COLO829 (cell line): ENCODE measurements around the gene ST14.
"Not testable (repeated sequence)": the region's sequence is repeated elsewhere in the genome, so short reads cannot be mapped to it uniquely, and the experiment has no call there.

Source experiments
- DNase-seq: peaks from one replicate; pipeline ENCODE4 v3.0.0; 2012; ENCODE audit warnings: low spot score

ST14 gene

DNA sequence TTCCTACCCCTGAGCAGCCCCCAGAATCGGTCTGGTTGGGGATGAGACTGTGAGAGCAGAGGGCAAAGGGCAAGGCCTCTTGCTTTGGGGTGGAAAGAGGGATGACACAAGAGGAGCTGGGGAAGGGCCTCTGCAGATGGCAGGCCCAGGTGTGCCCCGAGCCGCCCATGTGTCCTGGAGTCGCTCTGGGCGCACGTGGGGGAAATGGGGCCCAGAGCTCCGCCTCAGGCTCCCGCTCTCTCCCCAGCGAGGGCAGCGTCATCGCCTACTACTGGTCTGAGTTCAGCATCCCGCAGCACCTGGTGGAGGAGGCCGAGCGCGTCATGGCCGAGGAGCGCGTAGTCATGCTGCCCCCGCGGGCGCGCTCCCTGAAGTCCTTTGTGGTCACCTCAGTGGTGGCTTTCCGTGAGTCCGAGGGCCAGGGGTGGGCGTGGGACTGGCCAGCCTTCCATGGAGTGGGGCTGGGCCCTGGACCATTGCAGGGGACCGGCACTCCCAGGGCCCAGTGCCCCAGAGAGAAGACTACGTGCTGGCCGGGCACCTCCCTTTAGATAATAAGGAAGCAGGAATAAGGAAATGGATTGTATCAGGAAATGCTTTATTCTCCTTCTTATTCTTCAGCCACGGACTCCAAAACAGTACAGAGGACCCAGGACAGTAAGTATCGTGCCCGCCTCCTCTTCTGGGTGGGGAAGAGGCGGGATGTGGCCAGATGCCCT lies 30.1 kb downstream of the ST14 start:
- DNase-seq: no peak

DNA sequence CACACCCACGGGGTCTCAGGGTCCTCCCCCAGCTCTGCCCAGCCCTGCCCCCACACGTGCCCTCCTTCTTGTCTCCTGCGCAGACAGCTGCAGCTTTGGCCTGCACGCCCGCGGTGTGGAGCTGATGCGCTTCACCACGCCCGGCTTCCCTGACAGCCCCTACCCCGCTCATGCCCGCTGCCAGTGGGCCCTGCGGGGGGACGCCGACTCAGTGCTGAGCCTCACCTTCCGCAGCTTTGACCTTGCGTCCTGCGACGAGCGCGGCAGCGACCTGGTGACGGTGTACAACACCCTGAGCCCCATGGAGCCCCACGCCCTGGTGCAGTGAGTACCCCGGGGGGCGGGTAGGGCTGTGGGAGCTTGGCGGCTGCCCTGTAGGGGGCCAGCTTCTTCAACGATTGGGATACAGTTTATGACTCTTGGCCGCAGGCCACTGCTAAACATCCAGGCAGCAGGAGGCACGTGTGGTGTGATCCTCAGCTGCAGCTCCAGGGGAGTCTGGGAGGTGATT lies 30.8 kb downstream of the ST14 start:
- no peak for DNase-seq

DNA sequence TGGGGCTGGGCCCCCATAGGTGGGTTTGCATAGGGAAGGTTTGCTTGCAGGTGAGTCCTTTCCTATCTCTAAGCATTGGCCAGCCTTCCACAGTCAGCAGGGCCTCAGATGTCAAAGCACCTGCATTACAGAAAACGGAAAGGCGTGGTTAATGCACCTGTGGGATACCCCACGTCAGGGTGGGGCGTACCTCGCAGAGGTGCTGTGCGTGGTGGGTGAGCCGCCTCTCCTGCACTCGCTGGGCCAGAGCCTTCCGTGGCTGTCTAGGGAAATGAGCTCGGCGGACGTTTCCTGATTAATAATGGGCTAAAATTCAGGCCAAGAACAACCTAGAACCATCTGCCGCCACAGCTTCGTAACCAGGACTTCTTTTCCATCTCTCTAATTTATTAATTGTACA lies 32.3 kb downstream of the ST14 start:
- no peak for DNase-seq

DNA sequence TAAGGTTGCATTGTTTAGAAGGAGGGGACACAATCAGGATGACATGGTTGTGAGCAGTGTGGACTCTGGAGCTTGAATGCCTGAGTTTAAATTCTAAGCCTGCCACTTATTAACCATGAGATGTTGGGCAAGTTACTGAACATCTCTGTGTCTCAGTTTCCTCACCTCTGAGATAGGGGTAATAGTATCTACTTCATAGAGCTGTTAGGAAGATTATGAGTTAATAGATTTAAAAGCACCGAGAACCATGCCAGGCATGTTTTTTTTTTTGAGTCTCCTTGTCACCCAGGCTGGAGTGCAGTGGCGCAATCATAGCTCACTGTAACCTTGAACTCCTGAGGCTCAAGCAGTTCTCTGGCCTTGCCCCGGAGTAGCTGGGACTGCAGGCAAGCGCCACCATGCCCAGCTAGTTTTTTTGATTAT lies 33.3 kb downstream of the ST14 start:
- no peak for DNase-seq

DNA sequence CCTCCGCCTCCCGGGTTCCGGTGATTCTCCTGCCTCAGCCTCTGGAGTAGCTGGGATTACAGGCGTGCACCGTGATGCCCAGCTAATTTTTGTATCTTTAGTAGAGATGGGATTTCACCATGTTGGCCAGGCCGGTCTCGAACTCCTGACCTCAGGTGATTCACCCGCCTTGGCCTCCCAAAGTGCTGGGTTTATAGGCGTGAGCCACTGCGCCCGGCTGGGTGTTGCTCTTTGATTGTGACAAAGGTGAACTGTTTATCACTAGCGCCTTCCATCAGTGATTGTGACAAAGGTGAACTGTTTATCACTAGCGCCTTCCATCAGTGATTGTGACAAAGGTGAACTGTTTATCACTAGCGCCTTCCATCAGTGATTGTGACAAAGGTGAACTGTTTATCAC lies 34.0 kb downstream of the ST14 start:
- DNase-seq: not testable (repeated sequence)

DNA sequence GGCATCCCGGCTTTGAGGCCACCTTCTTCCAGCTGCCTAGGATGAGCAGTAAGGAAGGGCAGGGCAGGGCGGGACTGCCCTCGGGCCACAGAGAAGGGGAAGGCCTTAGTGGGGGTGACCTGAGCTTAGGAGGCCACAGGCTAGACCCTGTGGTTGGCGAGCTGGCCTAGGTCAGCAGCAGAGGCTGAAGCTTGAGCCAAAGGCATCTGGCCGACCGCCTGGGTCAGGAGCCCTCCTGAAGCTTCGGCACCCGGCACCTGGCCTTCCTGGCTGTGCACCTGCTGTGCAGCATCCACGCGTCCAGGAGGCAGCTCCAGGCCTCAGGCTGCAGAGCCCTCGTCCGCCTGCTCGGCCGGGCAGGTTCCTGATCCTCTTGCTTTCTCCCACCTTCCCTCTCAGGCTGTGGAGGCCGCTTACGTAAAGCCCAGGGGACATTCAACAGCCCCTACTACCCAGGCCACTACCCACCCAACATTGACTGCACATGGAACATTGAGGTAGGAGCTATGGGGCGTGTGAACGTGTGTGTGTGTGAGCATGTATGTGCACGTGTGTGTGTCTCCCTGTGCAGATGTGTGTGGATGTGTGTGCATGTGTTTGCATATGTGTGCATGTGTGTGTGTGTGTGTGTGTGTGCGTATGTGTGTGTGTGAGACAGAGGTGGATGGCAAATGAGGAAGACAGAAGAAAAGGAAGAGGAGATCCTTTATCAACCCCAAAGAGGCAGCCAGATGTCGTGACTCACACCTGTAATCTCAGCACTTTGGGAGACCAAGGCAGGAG lies 34.9 kb downstream of the ST14 start:
- DNase-seq: no peak

DNA sequence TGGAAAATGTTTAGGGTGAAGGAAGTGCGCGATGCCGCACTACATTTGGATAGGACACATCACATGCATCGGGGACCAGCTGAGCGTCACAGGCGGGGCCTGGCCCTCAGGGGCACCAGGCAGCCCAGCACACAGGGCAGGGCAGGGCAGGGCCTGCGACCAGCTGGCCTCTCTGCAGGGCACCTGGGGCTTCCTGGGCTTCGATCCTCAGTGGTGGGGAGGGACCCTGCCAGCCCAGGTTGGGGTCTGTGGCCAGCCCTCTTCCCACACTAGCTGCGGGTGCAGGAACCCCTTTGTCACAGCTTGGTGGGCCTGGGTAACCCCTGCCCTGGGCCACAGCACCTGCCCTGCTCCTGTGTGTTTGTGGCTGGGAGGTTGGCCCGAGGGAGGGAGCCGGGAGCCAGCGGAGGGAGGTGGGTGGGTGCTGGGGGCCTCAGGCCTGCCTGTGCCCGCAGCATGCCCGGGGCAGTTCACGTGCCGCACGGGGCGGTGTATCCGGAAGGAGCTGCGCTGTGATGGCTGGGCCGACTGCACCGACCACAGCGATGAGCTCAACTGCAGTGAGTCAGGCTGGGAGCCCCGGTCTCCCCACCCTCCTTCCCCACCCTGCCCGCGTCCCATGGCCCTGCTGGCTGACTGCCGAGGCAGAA lies 37.9 kb downstream of the ST14 start:
- DNase-seq: no peak

DNA sequence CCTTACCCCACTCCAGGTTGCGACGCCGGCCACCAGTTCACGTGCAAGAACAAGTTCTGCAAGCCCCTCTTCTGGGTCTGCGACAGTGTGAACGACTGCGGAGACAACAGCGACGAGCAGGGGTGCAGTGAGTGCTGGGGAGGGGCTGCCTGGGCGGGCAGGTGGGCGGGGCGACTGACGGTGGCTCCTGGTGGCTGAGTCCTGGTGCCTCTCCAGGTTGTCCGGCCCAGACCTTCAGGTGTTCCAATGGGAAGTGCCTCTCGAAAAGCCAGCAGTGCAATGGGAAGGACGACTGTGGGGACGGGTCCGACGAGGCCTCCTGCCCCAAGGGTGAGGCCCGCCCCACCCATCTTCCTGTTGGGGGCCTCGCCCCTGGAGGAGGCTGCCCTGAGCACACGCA lies 38.7 kb downstream of the ST14 start:
- DNase-seq: no peak

DNA sequence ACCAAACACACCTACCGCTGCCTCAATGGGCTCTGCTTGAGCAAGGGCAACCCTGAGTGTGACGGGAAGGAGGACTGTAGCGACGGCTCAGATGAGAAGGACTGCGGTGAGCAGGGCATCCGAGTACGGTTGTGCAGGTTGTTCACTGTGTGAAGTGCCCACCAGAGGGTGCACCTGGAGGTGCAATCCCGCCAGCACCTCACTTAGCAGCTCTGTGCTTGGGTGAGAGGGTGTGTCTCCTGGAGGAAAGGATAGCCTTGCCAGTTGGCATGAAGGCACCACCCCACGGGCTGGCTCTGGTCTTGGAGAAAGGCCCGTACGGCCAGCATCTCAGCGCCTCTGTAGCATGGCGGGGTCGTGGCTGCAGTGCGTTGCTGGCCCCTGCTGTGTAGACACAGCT lies 39.4 kb downstream of the ST14 start:
- DNase-seq: no peak

DNA sequence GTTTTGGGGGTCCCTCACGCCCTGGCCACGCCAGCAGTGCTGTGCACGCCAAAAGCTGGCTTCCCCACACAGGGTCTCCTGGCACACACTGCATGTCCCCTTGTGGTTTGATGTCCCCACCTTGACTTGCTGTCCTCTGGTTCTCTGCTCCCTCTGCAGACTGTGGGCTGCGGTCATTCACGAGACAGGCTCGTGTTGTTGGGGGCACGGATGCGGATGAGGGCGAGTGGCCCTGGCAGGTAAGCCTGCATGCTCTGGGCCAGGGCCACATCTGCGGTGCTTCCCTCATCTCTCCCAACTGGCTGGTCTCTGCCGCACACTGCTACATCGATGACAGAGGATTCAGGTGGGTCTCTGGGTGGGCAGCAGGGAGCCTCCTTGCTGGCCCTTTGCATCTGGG lies 40.2 kb downstream of the ST14 start:
- no peak for DNase-seq

DNA sequence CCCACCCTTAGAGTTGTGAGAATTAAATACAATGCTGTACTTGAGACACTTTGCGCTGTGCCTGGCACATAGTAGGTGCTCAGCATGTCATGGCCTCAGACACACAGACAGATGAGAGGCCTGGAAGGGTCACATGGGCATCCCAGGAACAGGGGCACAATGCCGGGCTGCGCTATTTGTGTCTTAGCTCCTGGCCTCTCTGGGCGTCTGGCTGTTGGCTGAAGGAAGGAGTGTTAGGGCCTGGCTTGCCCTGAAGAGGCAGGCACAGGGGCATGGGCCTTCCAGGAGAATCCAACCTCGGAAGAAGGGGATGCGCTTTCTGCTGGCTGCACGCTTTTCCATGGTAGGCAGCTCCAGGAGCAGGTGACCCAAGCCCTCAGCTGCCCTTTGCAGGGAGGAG lies 41.4 kb downstream of the ST14 start:
- no peak for DNase-seq

DNA sequence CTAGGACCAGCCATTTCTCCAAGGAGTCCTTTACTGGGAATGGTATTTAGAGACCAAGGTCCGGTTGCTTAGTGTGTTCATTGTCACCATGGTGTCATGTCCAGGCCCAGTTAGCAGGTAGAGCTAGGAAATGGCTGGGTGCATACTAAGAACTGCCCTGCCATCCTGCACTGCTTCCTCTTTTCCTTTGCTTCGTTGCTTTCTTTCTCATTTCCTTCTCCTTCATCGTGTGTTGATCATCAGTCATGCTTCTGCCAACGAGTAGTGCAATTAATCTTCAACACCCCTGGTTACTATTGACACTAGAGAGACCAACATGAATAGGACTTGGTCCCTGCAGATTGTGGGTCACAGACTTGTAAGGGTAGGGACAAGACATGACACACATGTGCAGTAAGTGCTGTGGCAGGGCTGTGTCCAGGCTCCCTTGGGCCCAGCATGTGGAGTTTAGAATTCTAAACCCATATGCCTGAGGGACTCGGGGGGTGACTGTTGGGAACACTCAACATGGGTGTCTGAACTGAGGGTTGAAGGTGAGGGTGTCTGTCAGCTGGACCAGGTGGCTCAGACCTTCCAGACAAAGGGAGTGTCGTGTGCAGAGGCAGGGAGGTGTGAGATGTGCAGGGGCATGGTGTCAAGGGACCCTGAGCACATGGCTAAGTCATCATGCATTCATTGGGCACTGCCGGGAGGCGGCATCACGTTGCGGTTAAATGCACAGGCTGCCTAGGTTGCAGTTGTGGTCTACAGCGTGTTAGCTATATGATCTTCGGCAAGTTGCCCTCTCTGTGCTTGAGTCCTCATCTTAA lies 42.6 kb downstream of the ST14 start:
- no peak for DNase-seq

DNA sequence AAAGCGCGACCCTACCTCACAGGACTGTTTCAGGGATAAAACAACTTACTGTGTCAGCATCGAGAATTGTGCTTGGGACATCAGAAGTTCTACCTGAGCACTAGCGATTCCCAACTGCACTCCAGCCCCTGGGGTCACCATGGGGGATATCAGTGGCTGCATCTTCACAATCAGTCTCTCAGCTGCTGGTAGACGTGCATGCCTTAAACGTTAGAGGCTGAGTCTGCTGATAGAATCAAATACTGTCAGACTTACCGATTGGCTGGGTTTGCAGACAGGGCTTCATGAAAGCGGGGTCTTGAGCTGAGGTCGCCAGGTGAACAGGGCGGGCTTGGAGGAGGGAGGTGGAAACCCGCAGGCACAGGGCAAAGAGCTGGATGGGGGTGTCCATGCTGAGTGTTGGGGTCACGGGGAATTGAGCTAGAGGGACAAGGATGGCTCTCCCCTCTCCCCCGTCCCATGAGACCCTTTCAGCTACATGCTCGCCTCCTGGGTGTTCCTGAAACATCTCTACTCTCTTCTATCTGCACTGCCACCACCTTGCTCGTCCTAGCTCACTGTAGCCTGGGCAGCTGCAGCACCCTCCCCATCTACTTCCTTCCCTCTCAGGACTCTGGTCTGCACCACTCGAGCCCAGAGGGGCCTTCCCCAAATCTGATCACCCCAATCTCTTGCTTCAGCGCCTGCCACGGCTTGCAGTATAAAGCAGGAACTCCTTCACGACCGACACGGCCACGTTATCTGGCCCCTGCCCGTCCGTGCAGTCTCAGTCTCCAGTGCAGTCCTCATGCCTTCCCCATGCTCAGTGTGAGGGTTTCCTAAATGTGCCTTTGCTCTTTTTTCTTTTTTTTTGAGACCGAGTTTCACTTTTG lies 43.5 kb downstream of the ST14 start:
- DNase-seq: no peak

DNA sequence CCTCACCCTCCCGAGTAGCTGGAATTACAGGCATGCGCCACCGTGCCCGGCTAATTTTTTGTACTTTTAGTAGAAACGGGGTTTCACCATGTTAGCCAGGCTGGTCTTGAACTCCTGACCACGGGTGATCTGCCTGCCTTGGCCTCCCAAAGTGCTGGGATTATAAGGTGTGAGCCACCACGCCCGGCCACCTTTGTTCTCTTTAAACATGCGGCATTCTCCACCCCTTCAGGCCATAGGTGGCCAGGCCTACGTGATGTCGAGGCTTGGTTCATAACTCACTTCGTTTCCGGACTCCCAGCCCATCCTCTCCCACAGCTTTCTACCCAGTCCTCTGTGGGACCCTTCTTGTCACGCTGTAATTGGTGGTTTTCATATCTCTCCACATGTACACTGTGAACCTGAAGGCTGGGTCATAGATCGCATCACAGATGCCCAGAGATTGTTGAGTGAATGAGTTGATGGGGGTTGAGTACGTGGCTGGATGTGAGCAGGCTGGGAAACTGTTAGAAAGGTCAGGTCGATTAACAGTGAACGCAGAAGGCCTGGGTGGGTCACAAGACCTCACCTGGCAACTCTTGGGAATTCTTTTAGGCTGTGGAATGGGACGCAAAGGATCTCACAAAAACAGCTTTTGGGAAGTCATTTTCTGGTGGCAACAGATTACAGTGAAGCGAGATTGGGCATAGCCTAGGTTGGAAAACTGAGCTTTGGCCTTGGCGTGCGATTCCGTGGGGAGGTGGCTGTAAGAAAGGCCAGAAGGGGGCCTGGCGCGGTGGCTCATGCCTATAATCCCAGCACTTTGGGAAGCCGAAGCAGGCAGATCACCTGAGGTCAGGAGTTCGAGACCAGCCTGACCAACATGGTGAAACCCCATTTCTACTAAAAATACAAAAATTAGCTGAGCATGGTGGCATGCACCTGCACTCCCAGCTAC lies 44.5 kb downstream of the ST14 start:
- DNase-seq: no peak

DNA sequence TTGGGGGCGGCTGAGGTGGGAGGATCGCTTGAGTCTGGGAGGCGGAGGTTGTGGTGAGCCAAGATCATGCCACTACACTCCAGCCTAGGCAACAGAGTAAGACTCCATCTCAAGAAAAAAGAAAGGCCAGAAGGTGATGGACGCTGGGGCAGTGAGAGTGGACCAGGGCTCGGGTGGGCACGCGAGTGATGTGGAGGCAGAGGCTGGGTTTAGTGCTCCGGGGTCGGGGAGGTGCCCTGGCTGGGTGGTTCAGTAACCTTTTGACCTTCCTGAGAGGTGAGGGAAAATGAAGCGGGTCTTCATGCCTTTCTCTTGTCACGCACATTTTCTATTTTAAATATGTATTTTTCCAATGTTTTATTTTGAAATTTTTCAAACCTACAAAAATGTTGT lies 45.1 kb downstream of the ST14 start:
- no peak for DNase-seq

DNA sequence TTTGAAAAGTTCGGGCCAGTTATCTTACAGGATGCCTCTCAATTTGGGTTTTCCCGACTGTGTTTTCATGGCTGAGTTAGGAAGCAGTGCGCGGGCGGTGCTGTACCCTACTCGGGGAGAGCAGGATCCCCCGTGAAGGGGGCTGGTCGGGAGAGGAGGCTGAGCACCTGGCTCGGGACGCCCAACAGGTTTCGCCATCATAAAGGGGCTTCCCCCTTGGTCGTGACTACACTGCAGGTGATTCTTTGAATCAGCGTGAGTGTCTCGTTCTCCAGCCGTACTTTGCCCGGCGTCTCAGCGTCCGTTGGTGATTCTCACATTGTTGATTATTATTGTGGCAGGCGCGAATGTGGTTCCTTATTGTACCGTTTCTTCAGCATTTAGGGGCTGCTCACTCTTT lies 46.6 kb downstream of the ST14 start:
- DNase-seq: no peak

DNA sequence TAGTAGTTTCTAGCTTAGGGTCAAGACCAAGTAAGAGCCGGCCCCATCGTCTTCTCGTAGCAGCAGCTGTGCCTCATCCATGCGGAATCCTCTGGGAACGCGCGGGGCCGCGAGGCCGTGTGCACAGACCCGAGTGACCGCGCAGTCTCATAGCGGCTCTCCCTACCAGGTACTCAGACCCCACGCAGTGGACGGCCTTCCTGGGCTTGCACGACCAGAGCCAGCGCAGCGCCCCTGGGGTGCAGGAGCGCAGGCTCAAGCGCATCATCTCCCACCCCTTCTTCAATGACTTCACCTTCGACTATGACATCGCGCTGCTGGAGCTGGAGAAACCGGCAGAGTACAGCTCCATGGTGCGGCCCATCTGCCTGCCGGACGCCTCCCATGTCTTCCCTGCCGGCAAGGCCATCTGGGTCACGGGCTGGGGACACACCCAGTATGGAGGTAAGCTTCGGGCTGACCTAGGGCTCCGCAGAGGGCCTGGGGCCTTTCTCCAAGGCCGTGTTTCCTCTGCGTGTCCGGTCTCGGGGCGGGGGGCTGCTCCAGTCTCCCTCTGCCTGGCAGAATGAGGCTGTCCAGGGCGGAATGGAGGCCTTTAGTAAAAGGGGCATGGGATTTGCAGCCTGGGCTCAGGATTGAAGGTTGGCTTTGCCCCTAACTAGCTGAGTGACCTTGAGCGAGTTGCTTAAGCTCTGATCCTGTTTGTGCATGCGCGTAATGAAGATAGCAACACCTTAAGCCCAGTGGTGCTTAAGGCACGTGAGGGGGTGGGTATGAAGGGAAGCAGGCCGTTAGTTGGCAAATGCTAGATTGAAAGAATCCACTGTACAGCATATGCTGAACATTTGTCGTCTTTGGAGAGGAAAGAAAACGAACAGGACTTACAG lies 48.9 kb downstream of the ST14 start:
- DNase-seq: no peak

DNA sequence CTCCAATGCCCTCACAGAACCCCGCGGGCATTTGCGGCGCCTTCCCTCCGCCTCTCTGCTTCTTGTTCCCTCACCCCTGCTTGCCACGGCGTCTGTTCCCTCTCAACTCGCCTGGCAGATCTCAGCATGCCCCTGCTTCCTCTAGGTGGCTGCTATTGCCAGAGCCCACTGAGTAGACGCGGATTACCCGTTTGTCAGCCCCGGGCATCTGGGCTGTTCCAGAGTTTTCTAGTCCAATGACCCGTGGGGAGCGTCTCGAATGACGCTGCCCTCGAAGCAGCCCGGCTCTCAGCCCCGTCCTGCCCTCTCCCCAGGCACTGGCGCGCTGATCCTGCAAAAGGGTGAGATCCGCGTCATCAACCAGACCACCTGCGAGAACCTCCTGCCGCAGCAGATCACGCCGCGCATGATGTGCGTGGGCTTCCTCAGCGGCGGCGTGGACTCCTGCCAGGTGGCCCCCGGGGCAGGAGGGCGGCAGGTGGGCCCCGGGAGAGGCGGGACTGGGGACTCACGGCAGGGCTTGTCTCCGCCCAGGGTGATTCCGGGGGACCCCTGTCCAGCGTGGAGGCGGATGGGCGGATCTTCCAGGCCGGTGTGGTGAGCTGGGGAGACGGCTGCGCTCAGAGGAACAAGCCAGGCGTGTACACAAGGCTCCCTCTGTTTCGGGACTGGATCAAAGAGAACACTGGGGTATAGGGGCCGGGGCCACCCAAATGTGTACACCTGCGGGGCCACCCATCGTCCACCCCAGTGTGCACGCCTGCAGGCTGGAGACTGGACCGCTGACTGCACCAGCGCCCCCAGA lies 49.7 kb downstream of the ST14 start:
- DNase-seq: no peak
